B cell (primary cell): ENCODE measurements around the gene RPTN.

Experiments used
- EZH2 ChIP-seq: IDR thresholded peaks from 2 replicates; pipeline ENCODE4 v1.6.1; 2012; ENCODE audit warnings: borderline replicate concordance, low read depth, mild to moderate bottlenecking, moderate library complexity, low read length; ENCODE audit not compliant: insufficient read depth, poor library complexity, severe bottlenecking
- TF ChIP-seq, protein P1 (sequence below): fragments of 200-600 bp; IDR thresholded peaks from one replicate; pipeline ENCODE4 v1.8.0; 2022; ENCODE audit warnings: antibody characterized with exemption, mild to moderate bottlenecking

GRCh38 chr1:152112885-152113432 lies 46.1 kb downstream of the RPTN start:
- no peak for TF ChIP-seq EZH2
- TF ChIP-seq, protein P1, sequence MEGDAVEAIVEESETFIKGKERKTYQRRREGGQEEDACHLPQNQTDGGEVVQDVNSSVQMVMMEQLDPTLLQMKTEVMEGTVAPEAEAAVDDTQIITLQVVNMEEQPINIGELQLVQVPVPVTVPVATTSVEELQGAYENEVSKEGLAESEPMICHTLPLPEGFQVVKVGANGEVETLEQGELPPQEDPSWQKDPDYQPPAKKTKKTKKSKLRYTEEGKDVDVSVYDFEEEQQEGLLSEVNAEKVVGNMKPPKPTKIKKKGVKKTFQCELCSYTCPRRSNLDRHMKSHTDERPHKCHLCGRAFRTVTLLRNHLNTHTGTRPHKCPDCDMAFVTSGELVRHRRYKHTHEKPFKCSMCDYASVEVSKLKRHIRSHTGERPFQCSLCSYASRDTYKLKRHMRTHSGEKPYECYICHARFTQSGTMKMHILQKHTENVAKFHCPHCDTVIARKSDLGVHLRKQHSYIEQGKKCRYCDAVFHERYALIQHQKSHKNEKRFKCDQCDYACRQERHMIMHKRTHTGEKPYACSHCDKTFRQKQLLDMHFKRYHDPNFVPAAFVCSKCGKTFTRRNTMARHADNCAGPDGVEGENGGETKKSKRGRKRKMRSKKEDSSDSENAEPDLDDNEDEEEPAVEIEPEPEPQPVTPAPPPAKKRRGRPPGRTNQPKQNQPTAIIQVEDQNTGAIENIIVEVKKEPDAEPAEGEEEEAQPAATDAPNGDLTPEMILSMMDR: no peak
